WI38 (cell line): Measurements from ENCODE around the gene DAZAP2.

Experiments
- H3K4me3 ChIP-seq: 2 replicates; pipeline ENCODE4 v1.5.1; 2011; ENCODE audit warnings: low read depth, mild to moderate bottlenecking, control low read depth, low read length
- CTCF ChIP-seq: IDR thresholded peaks from 2 replicates; pipeline ENCODE4 v1.5.1; 2012; ENCODE audit warnings: low read depth, mild to moderate bottlenecking, control low read depth, low read length

Gene DAZAP2

DNA sequence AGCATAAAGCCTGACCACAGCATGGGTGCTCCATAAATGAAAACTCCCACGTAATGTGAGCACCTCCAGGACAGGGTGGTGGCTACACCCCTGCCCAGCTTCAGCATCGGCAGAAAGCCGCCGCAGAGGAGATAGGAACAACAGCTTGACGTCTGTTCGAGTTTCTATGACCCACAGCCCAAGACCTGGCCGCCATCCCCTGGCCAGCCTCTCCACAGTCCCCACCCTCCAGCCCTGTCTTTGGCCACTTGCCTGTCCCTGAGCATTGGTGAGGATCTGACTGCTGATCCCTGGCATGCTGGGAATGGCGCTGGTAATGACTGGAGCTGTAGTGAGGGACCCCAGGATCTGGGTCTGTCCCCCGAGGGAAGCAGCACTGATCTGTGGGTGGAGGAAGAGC lies 42.1 kb upstream of the DAZAP2 start:
- TF ChIP-seq CTCF: no peak
- H3K4me3 ChIP-seq: no peak overlapping the region

- no peak overlapping the region for H3K4me3 ChIP-seq
- no peak for TF ChIP-seq CTCF
These were observed 40.7 kb upstream of the DAZAP2 start for GRCh38 chr12:51197736-51198567.

DNA sequence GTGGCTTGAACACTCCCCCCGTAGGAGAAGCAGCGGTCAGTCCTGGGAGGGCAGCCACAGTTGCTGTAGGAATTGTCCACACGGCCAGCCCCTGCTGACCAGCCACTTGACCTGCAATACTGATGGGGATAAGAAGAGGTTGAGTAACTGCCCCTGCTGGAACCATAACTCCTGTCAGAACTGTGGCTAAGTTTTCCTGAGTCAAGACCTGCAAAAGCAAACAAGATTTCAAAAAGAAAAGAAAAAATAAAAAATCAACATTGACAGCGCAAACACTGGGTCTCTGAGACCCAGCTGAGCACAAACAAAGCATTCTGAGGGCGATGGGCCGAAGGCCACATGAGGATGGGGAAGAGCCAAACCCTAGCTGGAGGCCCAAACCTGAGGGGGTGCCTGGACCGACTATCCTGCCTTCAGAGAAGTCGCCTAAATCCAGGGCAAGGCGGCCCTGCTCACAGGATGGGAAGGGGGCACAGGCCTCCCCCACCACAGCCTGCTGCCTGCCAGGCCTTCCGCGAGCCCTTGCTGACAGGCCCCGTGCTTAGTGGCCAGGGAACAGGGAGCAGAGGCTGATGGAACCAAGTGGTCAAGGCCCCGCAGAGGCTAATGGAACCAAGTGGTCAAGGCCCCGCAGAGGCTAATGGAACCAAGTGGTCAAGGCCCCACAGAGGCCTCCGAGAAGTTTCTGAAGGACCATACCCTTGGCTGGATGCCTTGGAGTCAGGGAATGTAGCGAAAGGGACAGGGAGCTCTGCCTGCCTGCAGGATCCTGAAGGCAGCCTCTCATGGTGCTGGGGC lies 39.9 kb upstream of the DAZAP2 start:
- no peak for TF ChIP-seq CTCF
- H3K4me3 ChIP-seq: no peak overlapping the region

DNA sequence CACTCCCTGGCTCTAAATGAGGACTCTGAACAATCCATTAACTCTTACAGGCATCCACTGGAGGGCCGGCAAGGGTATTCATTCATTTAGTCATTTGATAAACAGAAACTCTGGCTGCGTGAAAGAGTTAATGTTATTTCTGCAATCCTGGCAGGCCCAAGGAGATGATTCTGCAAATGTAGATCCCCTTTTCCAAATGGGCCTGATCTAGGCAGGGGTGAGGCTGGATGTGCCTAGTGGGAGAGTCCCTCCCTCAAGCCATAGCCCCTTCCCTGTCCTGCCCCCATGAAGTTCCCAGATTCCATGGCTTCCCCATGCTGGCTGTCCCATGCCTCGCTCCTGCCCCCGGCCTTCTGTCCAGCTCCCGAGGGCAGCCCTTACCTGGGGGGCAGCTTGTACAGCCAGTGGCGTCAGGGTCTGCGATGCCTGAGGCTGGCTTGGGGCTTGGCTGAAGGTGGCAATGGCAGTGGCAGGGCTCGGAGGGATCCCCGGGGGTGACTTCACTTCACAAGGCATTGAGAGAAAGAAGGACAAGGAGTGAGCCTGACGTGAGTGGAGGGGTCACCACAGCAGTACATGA lies 39.2 kb upstream of the DAZAP2 start:
- TF ChIP-seq CTCF: no peak
- no peak overlapping the region for H3K4me3 ChIP-seq

GRCh38 chr12:51200156-51200555 lies 38.5 kb upstream of the DAZAP2 start:
- no peak for TF ChIP-seq CTCF
- H3K4me3 ChIP-seq: no peak overlapping the region

- no peak overlapping the region for H3K4me3 ChIP-seq
- TF ChIP-seq CTCF: no peak
These were observed 37.8 kb upstream of the DAZAP2 start for GRCh38 chr12:51200806-51201205.

GRCh38 chr12:51202718-51203117 lies 35.9 kb upstream of the DAZAP2 start:
- no peak overlapping the region for H3K4me3 ChIP-seq
- TF ChIP-seq CTCF: no peak
